Fibroblast of villous mesenchyme (primary cell): ENCODE measurements around the gene FOXO6. TPM values are rescaled to one million over a fixed set of nuclear protein-coding genes. Genes with fewer than 3 reads are reported as not detected.

Experiments used
- DNase-seq: peaks from one replicate; pipeline ENCODE4 v3.0.0-alpha.2; 2010; ENCODE audit warnings: low read depth
- H3K4me3 ChIP-seq: 2 replicates; pipeline ENCODE4 v1.5.1; 2011; ENCODE audit warnings: low read depth, mild to moderate bottlenecking, low read length
- total RNA-seq: library from RNA; depleted of rRNA; stranded (reverse); fragments of >200 nt; gene quantifications from 2 replicates; pipeline ENCODE4 v1.2.3, GENCODE V29; 2012
- TF ChIP-seq, protein P1 (sequence below): IDR thresholded peaks from 2 replicates; pipeline ENCODE4 v1.5.1; 2012; ENCODE audit warnings: low read depth, mild to moderate bottlenecking, low read length; ENCODE audit not compliant: insufficient read depth

FOXO6 gene
- total RNA-seq, 1 donor = not detected

DNA sequence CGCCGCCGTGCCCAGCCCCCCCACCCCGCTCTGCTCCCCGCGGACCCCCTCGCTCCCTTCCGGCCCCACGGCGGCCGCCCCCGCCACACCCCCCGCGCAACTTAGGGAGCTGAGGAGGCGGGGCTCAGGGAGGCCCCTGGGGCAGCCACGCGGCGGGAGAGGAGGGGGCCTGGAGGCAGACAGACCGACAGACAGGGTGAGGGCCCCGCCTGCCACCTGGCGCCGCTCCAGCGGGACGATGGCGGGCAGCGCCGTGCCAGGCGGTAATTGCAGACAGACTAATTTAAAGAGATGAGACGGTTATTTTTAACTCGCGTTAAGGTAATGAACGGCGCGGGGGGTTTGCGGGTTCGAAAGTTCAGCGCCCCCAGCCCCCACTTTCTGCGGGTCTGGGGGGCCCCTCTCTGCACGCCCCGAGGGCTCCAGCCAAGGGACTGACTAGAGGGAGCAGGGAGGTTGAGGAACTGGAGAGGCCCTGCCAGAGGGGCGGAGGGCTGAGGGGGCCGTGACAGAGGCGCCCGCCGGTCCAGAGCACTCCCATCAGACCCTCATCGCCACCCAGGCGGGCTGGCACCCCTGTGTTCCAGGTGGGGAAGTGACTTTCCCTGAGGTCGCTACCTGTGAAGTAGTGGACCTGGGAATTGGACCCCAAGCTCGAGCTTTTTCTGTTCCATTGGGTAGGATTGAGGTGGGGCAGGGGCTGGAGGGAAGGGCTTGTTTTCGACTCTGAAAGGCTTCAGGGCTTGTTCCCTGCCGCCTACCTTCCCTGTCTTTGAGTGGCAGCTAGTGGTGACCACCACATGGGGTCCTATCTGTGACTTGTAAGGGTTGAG is 5.4 kb downstream of the FOXO6 start:
- no peak overlapping the region for H3K4me3 ChIP-seq
- DNase-seq = no peak
- TF ChIP-seq, protein P1, sequence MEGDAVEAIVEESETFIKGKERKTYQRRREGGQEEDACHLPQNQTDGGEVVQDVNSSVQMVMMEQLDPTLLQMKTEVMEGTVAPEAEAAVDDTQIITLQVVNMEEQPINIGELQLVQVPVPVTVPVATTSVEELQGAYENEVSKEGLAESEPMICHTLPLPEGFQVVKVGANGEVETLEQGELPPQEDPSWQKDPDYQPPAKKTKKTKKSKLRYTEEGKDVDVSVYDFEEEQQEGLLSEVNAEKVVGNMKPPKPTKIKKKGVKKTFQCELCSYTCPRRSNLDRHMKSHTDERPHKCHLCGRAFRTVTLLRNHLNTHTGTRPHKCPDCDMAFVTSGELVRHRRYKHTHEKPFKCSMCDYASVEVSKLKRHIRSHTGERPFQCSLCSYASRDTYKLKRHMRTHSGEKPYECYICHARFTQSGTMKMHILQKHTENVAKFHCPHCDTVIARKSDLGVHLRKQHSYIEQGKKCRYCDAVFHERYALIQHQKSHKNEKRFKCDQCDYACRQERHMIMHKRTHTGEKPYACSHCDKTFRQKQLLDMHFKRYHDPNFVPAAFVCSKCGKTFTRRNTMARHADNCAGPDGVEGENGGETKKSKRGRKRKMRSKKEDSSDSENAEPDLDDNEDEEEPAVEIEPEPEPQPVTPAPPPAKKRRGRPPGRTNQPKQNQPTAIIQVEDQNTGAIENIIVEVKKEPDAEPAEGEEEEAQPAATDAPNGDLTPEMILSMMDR = no peak

- DNase-seq = no peak
- no peak overlapping the region for H3K4me3 ChIP-seq
- TF ChIP-seq, protein P1 = no peak
Measured at GRCh38 chr1:41367288-41367642, 6.0 kb downstream of the FOXO6 start.

- H3K4me3 ChIP-seq = no peak overlapping the region
- DNase-seq = no peak
- TF ChIP-seq, protein P1 = no peak
Measured at GRCh38 chr1:41368366-41368765, 7.1 kb downstream of the FOXO6 start.

DNA sequence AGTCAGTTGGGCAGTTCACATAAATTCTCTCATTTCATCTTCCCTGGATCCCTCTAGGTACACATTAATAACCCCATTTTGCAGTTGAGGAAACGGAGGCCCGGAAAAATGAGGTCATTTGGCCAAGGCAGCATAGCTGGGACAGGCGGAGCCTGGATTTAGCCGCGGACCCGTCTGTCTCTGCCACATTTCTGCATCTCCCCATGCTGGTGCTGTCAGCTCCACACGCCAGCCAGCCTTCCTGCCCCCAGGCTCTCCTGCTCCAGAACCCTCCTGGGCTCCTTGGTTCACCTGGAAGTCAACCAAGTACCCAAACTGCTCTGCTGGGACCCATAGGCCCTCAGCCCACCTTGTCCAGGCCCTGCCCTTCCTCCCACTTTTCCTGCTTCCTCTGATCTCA is 7.6 kb downstream of the FOXO6 start:
- TF ChIP-seq, protein P1 = no peak

DNA sequence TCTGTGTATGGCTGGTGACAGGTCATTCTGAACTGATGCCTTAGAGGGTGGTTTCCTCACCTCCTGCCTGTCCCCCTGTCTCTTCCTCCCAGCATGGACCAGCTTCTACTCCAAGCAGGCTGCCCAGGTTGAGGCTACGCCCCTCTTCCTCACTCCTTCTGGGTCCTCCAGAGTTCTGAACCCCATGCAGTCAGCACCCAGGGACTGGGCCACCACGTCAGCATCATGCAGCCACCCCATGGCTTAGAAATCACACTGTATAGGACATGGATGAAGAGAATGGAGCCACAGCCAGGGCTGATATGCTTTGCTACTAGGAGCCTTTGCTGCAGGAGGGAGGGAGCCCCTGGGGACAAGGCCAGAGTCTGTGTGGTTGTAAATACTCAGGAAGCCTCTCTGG is 8.3 kb downstream of the FOXO6 start:
- TF ChIP-seq, protein P1 = no peak
- no peak overlapping the region for H3K4me3 ChIP-seq
- DNase-seq = no peak

More for the DNA sequence above, 7.6 kb downstream of the FOXO6 start:
- no peak for DNase-seq
- no peak overlapping the region for H3K4me3 ChIP-seq

DNA sequence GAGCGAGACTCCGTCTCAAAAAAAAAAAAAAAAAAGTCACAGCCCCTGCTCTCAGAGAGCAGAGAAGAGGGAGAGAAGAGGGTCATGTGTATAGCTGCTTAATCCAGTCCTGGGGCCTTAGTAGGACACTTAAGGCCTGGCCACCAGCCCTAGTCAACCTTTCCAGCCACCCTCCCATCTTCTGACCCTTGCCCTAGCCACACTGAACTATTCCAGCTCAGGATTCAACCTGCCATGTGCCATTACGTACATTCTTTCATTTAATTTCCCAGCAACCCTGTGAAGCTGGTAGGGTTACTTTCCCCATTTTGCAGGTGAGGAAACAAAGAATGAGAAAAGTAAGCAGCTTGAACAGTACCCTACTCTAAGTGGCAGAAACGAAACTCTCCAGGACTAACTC is 9.0 kb downstream of the FOXO6 start:
- DNase-seq = no peak
- TF ChIP-seq, protein P1 = no peak
- H3K4me3 ChIP-seq = no peak overlapping the region
